Fibroblast of mammary gland (primary cell): Measurements from ENCODE around the gene KIAA1671.

Experiments
- DNase-seq: peaks from one replicate; pipeline ENCODE4 v3.0.0-alpha.2; 2010; ENCODE audit warnings: low read depth
- H3K4me3 ChIP-seq: 2 replicates; pipeline ENCODE4 v1.5.1; 2011; ENCODE audit warnings: low read depth, mild to moderate bottlenecking, low read length, moderate library complexity; ENCODE audit not compliant: control insufficient read depth
- CTCF ChIP-seq: conservative IDR thresholded peaks from 2 replicates; pipeline ENCODE4 v1.5.1; 2011; ENCODE audit warnings: low read depth, low read length, inconsistent platforms; ENCODE audit not compliant: control insufficient read depth, insufficient read depth

KIAA1671 gene

DNA sequence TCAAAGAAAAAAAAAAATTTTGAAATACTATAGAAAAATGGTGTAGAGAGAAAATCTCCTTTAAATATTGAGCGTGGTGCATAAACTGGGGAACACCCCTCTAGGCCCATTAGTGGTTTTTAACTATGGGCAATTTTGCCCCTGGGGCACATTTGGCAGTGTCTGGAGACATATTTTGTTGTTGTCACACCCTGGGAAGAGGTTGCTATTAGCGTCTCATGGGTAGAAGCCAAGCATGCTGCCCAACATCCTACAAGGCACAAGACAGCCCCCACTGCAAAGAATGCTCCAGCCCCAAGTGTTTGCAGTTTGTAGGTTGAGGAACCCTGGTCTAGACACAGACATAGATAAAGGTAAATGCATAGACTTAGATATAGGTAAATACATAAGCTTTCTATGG, 92.6 kb downstream of the KIAA1671 start:
- H3K4me3 ChIP-seq, result no peak overlapping the region
- no peak for TF ChIP-seq CTCF
- no peak for DNase-seq

GRCh38 chr22:25048071-25048470, 95.6 kb downstream of the KIAA1671 start:
- no peak overlapping the region for H3K4me3 ChIP-seq
- DNase-seq, result no peak
- TF ChIP-seq CTCF, result no peak

DNA sequence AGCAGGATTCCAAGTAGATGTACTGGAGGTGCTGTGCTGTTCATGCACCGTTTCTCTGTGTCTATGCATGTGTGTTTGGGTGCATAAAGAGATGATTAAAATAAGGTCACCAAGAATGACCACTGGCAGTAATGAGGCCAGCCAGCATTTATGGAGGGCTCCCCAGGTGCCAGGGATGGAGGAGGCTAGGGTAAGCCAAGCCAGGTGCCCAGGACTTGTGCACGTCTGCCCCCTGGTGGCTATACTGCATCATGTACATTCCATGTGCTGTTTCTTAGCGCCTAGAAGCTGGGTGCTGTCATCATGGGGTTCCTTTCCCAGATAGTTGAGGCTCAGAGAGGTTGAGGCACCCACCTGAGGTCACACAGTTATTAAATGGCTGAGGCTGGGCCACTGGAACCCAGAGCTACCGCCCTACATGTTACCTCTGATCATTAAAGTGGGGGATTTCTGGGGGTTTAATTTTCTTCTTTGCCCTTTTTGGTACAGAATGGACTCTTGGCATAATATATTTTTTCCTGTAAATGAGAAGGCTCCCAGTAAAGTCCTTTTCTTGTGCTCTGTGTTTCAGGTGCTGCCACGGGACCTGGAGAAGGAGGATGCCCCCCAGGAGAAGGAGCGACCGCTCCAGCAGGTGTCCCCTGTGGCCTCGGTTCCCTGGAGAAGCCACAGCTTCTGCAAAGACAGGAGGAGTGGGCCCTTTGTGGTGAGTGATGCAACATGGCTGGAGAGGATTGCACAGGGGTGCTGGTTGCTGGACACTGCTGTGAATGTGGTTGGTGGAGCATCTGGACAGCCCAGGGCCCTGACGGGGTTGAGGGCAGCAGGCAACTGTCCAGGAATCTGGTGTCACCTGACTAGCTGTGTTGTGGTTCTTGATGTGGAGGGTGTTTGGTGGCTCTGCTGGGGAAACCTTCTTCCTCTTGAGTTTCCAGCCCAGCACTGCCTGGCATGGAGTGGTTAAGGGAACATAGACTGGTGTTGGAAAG, 96.4 kb downstream of the KIAA1671 start:
- H3K4me3 ChIP-seq, result no peak overlapping the region
- TF ChIP-seq CTCF, result peak; percentile 80
- peak; percentile 57 for DNase-seq

DNA sequence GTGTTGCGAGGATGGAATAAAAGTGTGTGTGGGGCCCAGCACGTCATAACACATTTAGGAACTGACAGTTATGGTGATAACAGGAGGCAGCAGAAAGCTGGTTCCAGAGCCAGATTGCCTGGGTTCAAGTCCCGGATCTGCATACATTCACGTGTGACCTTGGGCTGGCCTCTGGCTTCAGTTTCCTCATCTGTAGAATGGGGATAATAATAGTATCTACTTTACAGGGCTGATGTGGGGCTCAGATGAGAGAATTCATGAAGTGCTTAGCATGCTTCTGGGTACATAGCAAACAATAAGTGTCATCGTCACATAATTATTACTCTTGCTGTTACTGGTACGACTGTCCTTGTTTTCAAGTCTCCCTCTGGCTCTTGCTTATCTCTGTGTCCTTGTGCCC, 97.3 kb downstream of the KIAA1671 start:
- TF ChIP-seq CTCF, result no peak
- DNase-seq, result no peak
- no peak overlapping the region for H3K4me3 ChIP-seq

GRCh38 chr22:25050566-25050965, 98.0 kb downstream of the KIAA1671 start:
- no peak overlapping the region for H3K4me3 ChIP-seq
- no peak for DNase-seq
- TF ChIP-seq CTCF, result no peak

DNA sequence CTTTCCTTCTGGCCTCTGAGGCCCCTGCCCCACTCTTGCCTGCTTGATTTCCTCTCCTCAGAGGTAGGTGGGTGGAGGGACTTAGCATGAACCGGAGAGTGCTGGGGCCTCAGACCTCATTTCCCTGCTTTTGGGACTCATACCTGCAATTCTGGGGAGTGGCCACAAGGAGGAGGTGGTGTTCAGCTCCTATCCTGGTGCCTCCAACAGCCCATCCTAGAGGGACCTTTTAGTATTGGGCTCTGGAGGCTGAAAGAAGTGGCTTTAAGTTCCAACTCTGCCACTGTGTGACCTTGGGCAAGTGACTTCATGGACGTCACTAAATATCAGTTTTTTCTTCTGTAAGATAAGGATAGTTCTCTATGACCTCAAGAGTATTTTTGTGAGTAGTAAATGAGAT, 98.6 kb downstream of the KIAA1671 start:
- peak; percentile 38 for TF ChIP-seq CTCF
- H3K4me3 ChIP-seq, result no peak overlapping the region
- no peak for DNase-seq
